ENCODE measurements around the gene PDZD2.
"Not testable (repeated sequence)": the region's sequence is repeated elsewhere in the genome, so short reads cannot be mapped to it uniquely, and the experiment has no call there.

PDZD2 gene

GRCh38 chr5:31761877-31762276 is 122.9 kb downstream of the PDZD2 start:
- in situ Hi-C loops (cut with MboI; ENCODE audit: low pct_unique_long_range_greater_than_20kb, low sequenced_read_pairs, unreplicated experiment) = no loop called here
- DNase-seq (ENCODE audit: low spot score) = no peak
- no peak for TF ChIP-seq CTCF (IDR thresholded peaks at IDR 0.05; ENCODE audit: extremely low read depth, insufficient read depth, missing control alignments)

- in situ Hi-C loops (cut with MboI; ENCODE audit: low pct_unique_long_range_greater_than_20kb, low sequenced_read_pairs, unreplicated experiment) = no loop called here
- TF ChIP-seq CTCF (IDR thresholded peaks at IDR 0.05; ENCODE audit: extremely low read depth, insufficient read depth, missing control alignments) = no peak
- DNase-seq (ENCODE audit: low spot score) = no peak
These were observed 124.5 kb downstream of the PDZD2 start for GRCh38 chr5:31763424-31763823.

DNA sequence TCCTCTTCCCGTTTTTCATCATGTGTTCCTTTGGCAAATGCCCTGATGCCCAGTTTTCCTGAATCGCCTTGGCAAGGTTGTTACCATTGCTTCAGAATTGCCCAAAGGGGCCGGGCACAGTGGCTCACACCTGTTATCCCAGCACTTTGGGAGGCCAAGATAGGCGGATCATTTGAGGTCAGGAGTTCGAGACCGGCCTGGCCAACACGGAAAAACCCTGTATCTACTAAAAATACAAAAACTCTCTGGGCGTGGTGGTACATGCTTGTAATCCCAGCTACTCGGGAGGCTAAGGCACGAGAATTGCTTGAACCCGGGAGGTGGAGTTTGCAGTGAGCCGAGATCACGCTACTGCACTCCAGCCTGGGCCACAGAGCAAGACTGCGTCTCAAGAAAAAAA is 125.8 kb downstream of the PDZD2 start:
- in situ Hi-C loops (cut with MboI; ENCODE audit: low pct_unique_long_range_greater_than_20kb, low sequenced_read_pairs, unreplicated experiment); DNase-seq (ENCODE audit: low spot score): not testable (repeated sequence)

DNA sequence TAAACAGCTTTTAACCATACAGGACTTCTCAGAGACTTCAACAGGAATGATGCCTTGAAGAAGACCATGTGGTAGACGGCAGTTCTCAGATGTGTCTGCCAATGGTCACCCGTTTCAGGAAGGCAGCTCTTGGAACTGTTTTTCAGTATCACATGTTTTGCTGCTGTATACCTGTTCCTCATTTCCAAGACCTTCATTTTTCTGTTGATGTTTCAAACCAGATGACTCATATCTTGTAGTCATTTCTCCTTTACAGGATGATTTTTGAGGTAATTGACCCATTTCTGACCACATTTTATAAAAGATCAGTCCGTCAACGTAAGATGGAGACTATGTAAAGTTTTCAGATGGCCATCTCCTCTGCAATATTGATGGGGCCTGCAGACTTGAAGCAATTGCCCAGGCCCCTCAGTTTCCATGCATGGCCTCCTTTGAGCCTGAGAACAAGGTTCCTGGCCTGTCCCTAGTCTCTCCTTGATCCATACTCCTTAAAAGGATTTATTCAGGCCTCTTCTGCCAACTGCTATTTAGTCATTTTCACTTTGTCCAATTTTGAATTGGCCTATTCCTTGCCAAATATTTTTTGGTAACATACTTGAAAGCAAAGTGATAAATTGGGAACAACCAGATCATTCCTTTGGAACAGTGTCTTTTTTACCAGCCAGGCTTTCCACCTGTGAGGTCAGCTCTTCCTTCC is 128.6 kb downstream of the PDZD2 start:
- in situ Hi-C loops (cut with MboI; ENCODE audit: low pct_unique_long_range_greater_than_20kb, low sequenced_read_pairs, unreplicated experiment) = no loop called here
- TF ChIP-seq CTCF (IDR thresholded peaks at IDR 0.05; ENCODE audit: extremely low read depth, insufficient read depth, missing control alignments) = no peak
- no peak for DNase-seq (ENCODE audit: low spot score)

DNA sequence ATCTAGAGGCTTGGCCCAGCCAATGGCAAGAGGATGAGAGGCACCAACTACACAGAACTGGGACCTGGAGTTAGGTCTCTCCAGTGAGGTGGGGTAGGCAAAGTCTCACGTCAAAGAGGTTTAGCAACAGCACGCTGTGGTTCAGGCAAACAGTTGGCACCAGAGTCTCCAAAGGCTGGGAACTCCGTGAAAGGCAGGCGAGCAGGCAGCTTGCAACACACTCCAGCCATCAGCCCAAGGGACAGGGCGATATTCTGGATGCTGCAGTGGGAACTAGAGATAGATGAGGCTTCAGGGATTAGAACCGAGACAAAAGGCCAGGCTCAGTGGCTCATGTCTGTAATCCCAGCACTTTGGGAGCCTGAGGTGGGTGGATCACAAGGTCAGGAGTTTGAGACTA is 129.1 kb downstream of the PDZD2 start:
- in situ Hi-C loops (cut with MboI; ENCODE audit: low pct_unique_long_range_greater_than_20kb, low sequenced_read_pairs, unreplicated experiment) = no loop called here
- no peak for TF ChIP-seq CTCF (IDR thresholded peaks at IDR 0.05; ENCODE audit: extremely low read depth, insufficient read depth, missing control alignments)
- no peak for DNase-seq (ENCODE audit: low spot score)

- in situ Hi-C loops (cut with MboI; ENCODE audit: low pct_unique_long_range_greater_than_20kb, low sequenced_read_pairs, unreplicated experiment) = no loop called here
- no peak for TF ChIP-seq CTCF (IDR thresholded peaks at IDR 0.05; ENCODE audit: extremely low read depth, insufficient read depth, missing control alignments)
- no peak for DNase-seq (ENCODE audit: low spot score)
These were observed 129.9 kb downstream of the PDZD2 start for GRCh38 chr5:31768784-31769183.

DNA sequence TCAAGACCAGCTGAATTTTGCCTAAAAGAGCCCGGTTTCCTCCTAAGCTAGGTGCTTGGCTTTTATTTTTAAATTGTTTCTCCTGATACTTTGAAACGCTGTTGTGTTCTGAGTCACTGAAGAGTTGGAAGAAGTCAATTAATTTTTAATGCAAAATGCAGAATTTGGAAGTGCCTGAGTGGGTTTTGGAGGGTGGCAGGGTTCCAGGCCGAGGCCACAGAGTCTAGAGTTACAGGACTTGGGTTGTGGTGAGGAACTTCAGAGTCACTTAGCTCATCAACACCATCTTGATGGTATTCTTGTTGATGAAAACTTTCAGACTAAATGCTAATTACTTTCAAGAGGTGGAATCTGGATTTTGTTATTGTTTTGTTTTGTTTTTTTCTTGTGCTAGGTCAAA is 130.6 kb downstream of the PDZD2 start:
- in situ Hi-C loops (cut with MboI; ENCODE audit: low pct_unique_long_range_greater_than_20kb, low sequenced_read_pairs, unreplicated experiment) = no loop called here
- TF ChIP-seq CTCF (IDR thresholded peaks at IDR 0.05; ENCODE audit: extremely low read depth, insufficient read depth, missing control alignments) = no peak
- no peak for DNase-seq (ENCODE audit: low spot score)

Measured in GM13977 (cell line).